MM.1S (cell line): ENCODE data around the gene HS3ST1.

Source experiments
- CTCF ChIP-seq: fragments of 300-600 bp; sonication (generic); IDR thresholded peaks from 2 replicates; pipeline ENCODE4 v1.5.1; 2016; ENCODE audit warnings: antibody characterized with exemption, low read length, mixed read lengths
- EZH2 ChIP-seq: fragments of 300-600 bp; sonication (generic); optimal IDR thresholded peaks from 2 replicates; pipeline ENCODE3; 2017; ENCODE audit warnings: low read depth, mild to moderate bottlenecking, antibody characterized with exemption, low read length, mixed read lengths
- EZH2phosphoT487 ChIP-seq: fragments of 300-600 bp; sonication (generic); IDR thresholded peaks from 2 replicates; pipeline ENCODE4 v1.6.1; 2018; ENCODE audit warnings: antibody characterized with exemption, low read length

GRCh38 chr4:11468901-11469300 lies 40.2 kb upstream of the HS3ST1 start:
- no peak for TF ChIP-seq CTCF
- TF ChIP-seq EZH2phosphoT487 = no peak
- TF ChIP-seq EZH2 = no peak
